Measurements from ENCODE around the gene GAB3.

- peak in 1 of 6 experiments; percentile 15 for TF ChIP-seq CTCF (IDR thresholded peaks at IDR 0.05)
- TF ChIP-seq POLR2A (IDR thresholded peaks at IDR 0.05) = no peak
Measured at GRCh38 chrX:154724993-154725756, 25.7 kb downstream of the GAB3 start.
